Upper lobe of left lung (tissue), 4 donors: ENCODE results near the gene ERCC4.

Experiments used
- CTCF ChIP-seq, 6 experiments: fragments of 450-650 bp in 4 of 6; fragments of 200-600 bp in 2 of 6; sonication (generic) in 2 of 6; IDR thresholded peaks; one replicate each; pipeline ENCODE4 v1.5.1; 2016 to 2019; ENCODE audit warnings: antibody characterized with exemption in 6 of 6
- EP300 ChIP-seq, 4 donors: sonication (generic); formaldehyde crosslinking; IDR thresholded peaks; one replicate each; pipeline ENCODE4 v1.5.1; 2017; ENCODE audit warnings: antibody characterized with exemption in 4 of 4, control low read depth in 2 of 4
- POLR2A ChIP-seq, 4 donors: fragments of 450-650 bp; IDR thresholded peaks; one replicate each; pipeline ENCODE4 v1.5.1; 2016 to 2017; ENCODE audit warnings: antibody characterized with exemption in 4 of 4, mild to moderate bottlenecking in 2 of 4

GRCh38 chr16:13995194-13995593, 75.2 kb downstream of the ERCC4 start:
- TF ChIP-seq CTCF (IDR thresholded peaks at IDR 0.05), result no peak
- TF ChIP-seq POLR2A (IDR thresholded peaks at IDR 0.05), result no peak
- no peak for TF ChIP-seq EP300 (IDR thresholded peaks at IDR 0.05)
